GM18867 (cell line): ENCODE measurements around the gene NEDD9.

Experiments used
- ATAC-seq: cut with Tn5 transposase; IDR thresholded peaks from one replicate; pipeline ENCODE4 v1.9.1; 2021; ENCODE audit warnings: mild to moderate bottlenecking, moderate library complexity; ENCODE audit not compliant: unreplicated experiment

The NEDD9 gene

GRCh38 chr6:11202513-11203305, 29.8 kb downstream of the NEDD9 start:
- ATAC-seq: no peak

- ATAC-seq: no peak
Observed at GRCh38 chr6:11201772-11202512, 30.5 kb downstream of the NEDD9 start.

GRCh38 chr6:11201015-11201414, 31.5 kb downstream of the NEDD9 start:
- no peak for ATAC-seq

- no peak for ATAC-seq
Observed at GRCh38 chr6:11200356-11200755, 32.1 kb downstream of the NEDD9 start.

GRCh38 chr6:11198663-11199603, 33.5 kb downstream of the NEDD9 start:
- ATAC-seq: no peak

- ATAC-seq: no peak
Observed at GRCh38 chr6:11197850-11198249, 34.6 kb downstream of the NEDD9 start.

GRCh38 chr6:11197175-11197536, 35.3 kb downstream of the NEDD9 start:
- no peak for ATAC-seq

- no peak for ATAC-seq
Observed at GRCh38 chr6:11196511-11197174, 35.8 kb downstream of the NEDD9 start.

- no peak for ATAC-seq
Observed at GRCh38 chr6:11194356-11195218, 37.9 kb downstream of the NEDD9 start.

- ATAC-seq: no peak
Observed at GRCh38 chr6:11193434-11193833, 39.0 kb downstream of the NEDD9 start.

GRCh38 chr6:11192167-11192566, 40.3 kb downstream of the NEDD9 start:
- ATAC-seq: no peak

GRCh38 chr6:11190625-11191245, 41.7 kb downstream of the NEDD9 start:
- ATAC-seq: no peak

- ATAC-seq: no peak
Observed at GRCh38 chr6:11189865-11190624, 42.4 kb downstream of the NEDD9 start.

GRCh38 chr6:11188161-11188915, 44.1 kb downstream of the NEDD9 start:
- ATAC-seq: no peak

- no peak for ATAC-seq
Observed at GRCh38 chr6:11187301-11187700, 45.2 kb downstream of the NEDD9 start.

GRCh38 chr6:11185204-11185842, 47.1 kb downstream of the NEDD9 start:
- ATAC-seq: no peak

GRCh38 chr6:11183761-11184362, 48.6 kb downstream of the NEDD9 start:
- no peak for ATAC-seq
